HG03159 (cell line): Measurements from ENCODE around the gene MRPL55.
A peak's percentile ranks its signal among the peaks of the same experiment; 100 is the strongest.

ENCODE experiments used
- ATAC-seq: cut with Tn5 transposase; IDR thresholded peaks from one replicate; pipeline ENCODE4 v1.9.1; 2021; ENCODE audit warnings: mild to moderate bottlenecking, moderate library complexity; ENCODE audit not compliant: unreplicated experiment

MRPL55 gene

GRCh38 chr1:228088586-228089498 is 20.3 kb downstream of the MRPL55 start:
- no peak for ATAC-seq

GRCh38 chr1:228087771-228088251 is 21.3 kb downstream of the MRPL55 start:
- ATAC-seq = no peak

- ATAC-seq = no peak
Observed at GRCh38 chr1:228085287-228085951, 23.7 kb downstream of the MRPL55 start.

- ATAC-seq = no peak
Observed at GRCh38 chr1:228084797-228085196, 24.3 kb downstream of the MRPL55 start.

GRCh38 chr1:228084325-228084724 is 24.8 kb downstream of the MRPL55 start:
- ATAC-seq = no peak

GRCh38 chr1:228083871-228084278 is 25.2 kb downstream of the MRPL55 start:
- no peak for ATAC-seq

GRCh38 chr1:228082918-228083870 is 25.9 kb downstream of the MRPL55 start:
- peak; percentile 28 for ATAC-seq

GRCh38 chr1:228082214-228082917 is 26.7 kb downstream of the MRPL55 start, which contains the start of gene ARF1:
TSS of gene ARF1 (plus strand) at chr1:228082708. CDS start at chr1:228097115, 14,407 bp downstream.
- ATAC-seq = peak; percentile 74

GRCh38 chr1:228081578-228082213 is 27.4 kb downstream of the MRPL55 start:
- ATAC-seq = peak; percentile 23

GRCh38 chr1:228081144-228081543 is 28.0 kb downstream of the MRPL55 start:
- no peak for ATAC-seq

- ATAC-seq = no peak
Observed at GRCh38 chr1:228079601-228080263, 29.4 kb downstream of the MRPL55 start.

GRCh38 chr1:228079013-228079412 is 30.1 kb downstream of the MRPL55 start:
- no peak for ATAC-seq

GRCh38 chr1:228077565-228078330 is 31.4 kb downstream of the MRPL55 start:
- no peak for ATAC-seq

- ATAC-seq = no peak
Observed at GRCh38 chr1:228076796-228077430, 32.2 kb downstream of the MRPL55 start.

- no peak for ATAC-seq
Observed at GRCh38 chr1:228075801-228076271, 33.3 kb downstream of the MRPL55 start.

GRCh38 chr1:228074954-228075730 is 34.0 kb downstream of the MRPL55 start:
- ATAC-seq = no peak
